Measurements from ENCODE around the gene C1orf50.
"Not testable (repeated sequence)": the region's sequence is repeated elsewhere in the genome, so short reads cannot be mapped to it uniquely, and the experiment has no call there.

Gene C1orf50

GRCh38 chr1:42745851-42746250 lies 21.2 kb upstream of the C1orf50 start:
- no peak for TF ChIP-seq CTCF (IDR thresholded peaks at IDR 0.05; ENCODE audit: control insufficient read depth, extremely low read depth, insufficient read depth)
- no peak for DNase-seq (ENCODE audit: low read depth)

GRCh38 chr1:42746436-42747105 lies 20.5 kb upstream of the C1orf50 start:
- no peak overlapping the region for H3K4me3 ChIP-seq (ENCODE audit: low read depth, low read length)
- DNase-seq (ENCODE audit: low read depth): no peak
- TF ChIP-seq CTCF (IDR thresholded peaks at IDR 0.05; ENCODE audit: control insufficient read depth, extremely low read depth, insufficient read depth): no peak

More at GRCh38 chr1:42745851-42746250, 21.2 kb upstream of the C1orf50 start:
- H3K4me3 ChIP-seq (ENCODE audit: low read depth, low read length): no peak overlapping the region

GRCh38 chr1:42747125-42747524 lies 19.9 kb upstream of the C1orf50 start:
- TF ChIP-seq CTCF (IDR thresholded peaks at IDR 0.05; ENCODE audit: control insufficient read depth, extremely low read depth, insufficient read depth): peak; percentile 63
- DNase-seq (ENCODE audit: low read depth): no peak
- H3K4me3 ChIP-seq (ENCODE audit: low read depth, low read length): no peak overlapping the region

- no peak for TF ChIP-seq CTCF (IDR thresholded peaks at IDR 0.05; ENCODE audit: control insufficient read depth, extremely low read depth, insufficient read depth)
- no peak for DNase-seq (ENCODE audit: low read depth)
- no peak overlapping the region for H3K4me3 ChIP-seq (ENCODE audit: low read depth, low read length)
These were observed 19.0 kb upstream of the C1orf50 start for GRCh38 chr1:42748021-42748420.

GRCh38 chr1:42748461-42749410 lies 18.3 kb upstream of the C1orf50 start:
- H3K4me3 ChIP-seq (ENCODE audit: low read depth, low read length): no peak overlapping the region
- no peak for TF ChIP-seq CTCF (IDR thresholded peaks at IDR 0.05; ENCODE audit: control insufficient read depth, extremely low read depth, insufficient read depth)
- no peak for DNase-seq (ENCODE audit: low read depth)

- no peak for DNase-seq (ENCODE audit: low read depth)
- no peak for TF ChIP-seq CTCF (IDR thresholded peaks at IDR 0.05; ENCODE audit: control insufficient read depth, extremely low read depth, insufficient read depth)
- H3K4me3 ChIP-seq (ENCODE audit: low read depth, low read length): no peak overlapping the region
These were observed 17.0 kb upstream of the C1orf50 start for GRCh38 chr1:42750041-42750440.

GRCh38 chr1:42751511-42752070 lies 15.5 kb upstream of the C1orf50 start:
- DNase-seq (ENCODE audit: low read depth); H3K4me3 ChIP-seq (ENCODE audit: low read depth, low read length): not testable (repeated sequence)
